Activated CD8-positive, alpha-beta T cell treated with anti-CD3 and anti-CD28 coated beads for 36 hours (primary cell): ENCODE results near the gene SCYL1. TPM values are rescaled to one million over a fixed set of nuclear protein-coding genes. Genes with fewer than 3 reads are reported as not detected.

Source experiments
- ATAC-seq: fragments of 200-7000 bp; cut with Tn5 transposase; one replicate; pipeline ENCODE4 v1.10.0; 2021; ENCODE audit warnings: mild to moderate bottlenecking, moderate library complexity
- CTCF ChIA-PET: fragments of 350-600 bp; sonication (Branson Sonifier 250); formaldehyde crosslinking; loops from one replicate; lab custom pipeline; 2021; ENCODE audit warnings: antibody characterized with exemption; lab: Charles Lee
- POLR2A ChIA-PET: fragments of 350-600 bp; sonication (Branson Sonifier 250); formaldehyde crosslinking; loops from one replicate; lab custom pipeline; 2021; ENCODE audit warnings: antibody characterized with exemption; lab: Charles Lee
- DNase-seq: peaks from one replicate; pipeline ENCODE4 v3.0.0-alpha.2; 2020
- H3K27ac Mint-ChIP-seq: one replicate; pipeline ENCODE4 v1.8.0; 2021; ENCODE audit warnings: mild to moderate bottlenecking, mixed read lengths
- H3K27me3 Mint-ChIP-seq: one replicate; pipeline ENCODE4 v1.8.0; 2021; ENCODE audit warnings: mixed read lengths
- H3K36me3 Mint-ChIP-seq: one replicate; pipeline ENCODE4 v1.8.0; 2021; ENCODE audit warnings: low read depth, mixed read lengths
- H3K4me1 Mint-ChIP-seq: one replicate; pipeline ENCODE4 v1.8.0; 2021; ENCODE audit warnings: low read depth, mixed read lengths
- H3K4me3 Mint-ChIP-seq: one replicate; pipeline ENCODE4 v1.8.0; 2021; ENCODE audit warnings: mild to moderate bottlenecking, moderate library complexity, mixed read lengths
- H3K9me3 Mint-ChIP-seq: one replicate; pipeline ENCODE4 v1.8.0; 2021; ENCODE audit warnings: mixed read lengths
- intact Hi-C: fragments of 100-400 bp; cut with micrococcal nuclease; formaldehyde crosslinking; loops from one replicate; pipeline ENCODE4 v1.10.0; 2022
- total RNA-seq, 2 experiments: library from RNA; stranded (reverse); gene quantifications; one replicate each; pipeline ENCODE4 v1.2.3, GENCODE V29; 2021
- TF ChIP-seq, protein P1 (sequence below): fragments of 200-600 bp; IDR thresholded peaks from one replicate; pipeline ENCODE4 v1.8.0; 2022; ENCODE audit warnings: antibody characterized with exemption, mild to moderate bottlenecking

SCYL1 gene
- total RNA-seq, 2 experiments from 2014 or later, result 71.5 to 76.8 TPM

DNA sequence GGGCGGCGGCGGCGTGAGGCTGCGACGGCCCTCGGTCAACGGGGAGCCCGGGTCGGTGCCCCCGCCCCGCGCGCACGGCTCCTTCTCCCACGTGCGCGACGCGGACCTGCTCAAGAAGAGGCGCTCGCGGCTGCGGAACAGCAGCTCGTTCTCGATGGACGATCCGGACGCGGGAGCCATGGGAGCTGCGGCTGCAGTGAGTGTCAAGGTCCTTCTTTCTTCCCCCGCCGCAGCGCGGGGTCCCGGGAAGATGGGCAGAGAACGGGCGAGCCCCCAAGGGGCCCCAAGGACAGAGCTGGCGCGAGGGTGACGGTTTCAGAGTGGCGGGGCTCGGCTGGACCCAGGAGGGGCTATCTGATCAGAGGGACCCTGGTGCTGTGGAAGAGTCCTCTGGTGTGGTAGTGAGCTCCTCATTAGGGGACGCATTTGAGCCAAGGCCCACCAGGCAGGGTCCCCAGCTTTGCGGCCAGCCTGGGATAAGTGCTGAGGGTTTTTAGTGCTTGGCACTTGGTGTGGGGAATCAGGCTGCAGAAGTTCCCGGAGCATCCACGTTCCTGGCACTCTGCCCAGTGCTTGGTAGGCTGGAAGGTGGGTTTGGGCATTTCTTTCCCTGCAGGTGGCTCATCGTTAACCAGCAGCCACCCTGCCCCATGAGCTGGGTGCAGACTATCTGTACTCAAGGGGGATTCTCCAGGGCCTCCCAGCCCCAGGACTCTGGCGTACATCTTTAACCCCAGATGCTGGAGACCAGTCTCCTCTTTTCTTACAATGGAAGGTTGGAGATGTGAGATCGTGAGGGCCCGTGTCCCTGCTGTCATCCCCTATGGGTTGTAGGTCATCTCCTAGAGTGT, 60.7 kb downstream of the SCYL1 start:
- no peak for DNase-seq
- Mint-ChIP-seq H3K9me3 (no peaks in the 10 kb centered on the region), H3K36me3 (peaks cover 33% of the 10 kb centered on the region), H3K27ac (no peak overlapping the region), H3K4me1 (peaks cover 42% of the 10 kb centered on the region), H3K27me3 (no peaks in the 10 kb centered on the region), H3K4me3 (no peak overlapping the region)
- POLR2A ChIA-PET, result interaction anchor here (0.7 to 6.7 kb wide), 7 partner anchors 8 to 414 kb away, joined by 3 to 87 read pairs (median 3); partner anchors contain the start of genes EHBP1L1, FAM89B, MALAT1 and ZNRD2
- no peak for ATAC-seq
- CTCF ChIA-PET, result interaction anchor here (1.3 to 7.6 kb wide), 5 partner anchors 9 to 45 kb away, joined by 3 to 84 read pairs (median 12); partner anchors contain the start of genes EHBP1L1 and KCNK7
- TF ChIP-seq, protein P1, sequence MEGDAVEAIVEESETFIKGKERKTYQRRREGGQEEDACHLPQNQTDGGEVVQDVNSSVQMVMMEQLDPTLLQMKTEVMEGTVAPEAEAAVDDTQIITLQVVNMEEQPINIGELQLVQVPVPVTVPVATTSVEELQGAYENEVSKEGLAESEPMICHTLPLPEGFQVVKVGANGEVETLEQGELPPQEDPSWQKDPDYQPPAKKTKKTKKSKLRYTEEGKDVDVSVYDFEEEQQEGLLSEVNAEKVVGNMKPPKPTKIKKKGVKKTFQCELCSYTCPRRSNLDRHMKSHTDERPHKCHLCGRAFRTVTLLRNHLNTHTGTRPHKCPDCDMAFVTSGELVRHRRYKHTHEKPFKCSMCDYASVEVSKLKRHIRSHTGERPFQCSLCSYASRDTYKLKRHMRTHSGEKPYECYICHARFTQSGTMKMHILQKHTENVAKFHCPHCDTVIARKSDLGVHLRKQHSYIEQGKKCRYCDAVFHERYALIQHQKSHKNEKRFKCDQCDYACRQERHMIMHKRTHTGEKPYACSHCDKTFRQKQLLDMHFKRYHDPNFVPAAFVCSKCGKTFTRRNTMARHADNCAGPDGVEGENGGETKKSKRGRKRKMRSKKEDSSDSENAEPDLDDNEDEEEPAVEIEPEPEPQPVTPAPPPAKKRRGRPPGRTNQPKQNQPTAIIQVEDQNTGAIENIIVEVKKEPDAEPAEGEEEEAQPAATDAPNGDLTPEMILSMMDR, result no peak
- intact Hi-C loops, result no loop called here

DNA sequence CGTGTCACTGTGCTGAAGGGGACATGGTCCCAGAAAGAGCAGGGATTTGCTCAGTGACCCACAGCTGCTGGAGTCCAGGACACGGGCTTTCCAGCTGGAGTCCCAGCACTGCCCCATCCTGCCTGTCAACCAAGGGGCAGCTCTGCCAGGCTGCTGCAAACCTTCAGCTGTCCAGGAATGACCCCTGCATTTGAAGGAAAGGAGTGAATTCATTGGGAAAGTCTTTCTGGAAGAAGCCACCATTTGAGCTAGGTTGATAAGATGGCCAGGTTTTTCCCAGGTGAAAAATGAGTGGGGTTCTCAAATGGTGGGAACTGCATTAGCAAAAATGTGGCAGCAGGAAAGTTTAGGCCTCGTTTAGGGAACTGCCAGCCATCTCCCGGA, 61.4 kb downstream of the SCYL1 start:
- DNase-seq, result no peak
- intact Hi-C loops, result no loop called here
- no peak overlapping the region for H3K4me3 Mint-ChIP-seq
- no peak for ATAC-seq
- no peaks in the 10 kb centered on the region for H3K27me3 Mint-ChIP-seq
- TF ChIP-seq, protein P1, result no peak
- H3K4me1 Mint-ChIP-seq, result peaks cover 42% of the 10 kb centered on the region
- ChIA-PET POLR2A (interaction anchor here (0.7 to 6.7 kb wide), 9 partner anchors 9 to 413 kb away, joined by 3 to 87 read pairs (median 3); partner anchors contain the start of genes EHBP1L1, FAM89B, KCNK7 and MALAT1), CTCF (interaction anchor here (0.9 to 7.6 kb wide), 6 partner anchors 8 to 45 kb away, joined by 3 to 84 read pairs (median 8); partner anchors contain the start of genes EHBP1L1 and KCNK7)
- H3K36me3 Mint-ChIP-seq, result peaks cover 32% of the 10 kb centered on the region
- H3K27ac Mint-ChIP-seq, result no peak overlapping the region
- no peaks in the 10 kb centered on the region for H3K9me3 Mint-ChIP-seq

GRCh38 chr11:65586676-65587075, 61.8 kb downstream of the SCYL1 start:
- TF ChIP-seq, protein P1, result no peak
- Mint-ChIP-seq H3K27me3 (no peaks in the 10 kb centered on the region), H3K36me3 (peaks cover 33% of the 10 kb centered on the region), H3K4me1 (peaks cover 42% of the 10 kb centered on the region), H3K4me3 (no peak overlapping the region), H3K9me3 (no peaks in the 10 kb centered on the region), H3K27ac (no peak overlapping the region)
- ATAC-seq (no peak), DNase-seq (no peak)
- intact Hi-C loops, result no loop called here
- POLR2A ChIA-PET, result interaction anchor here (0.8 to 6.7 kb wide), 9 partner anchors 9 to 88 kb away, joined by 3 to 87 read pairs (median 4); partner anchors contain the start of genes EHBP1L1, FAM89B, KCNK7 and MALAT1
- CTCF ChIA-PET, result interaction anchor here (0.8 to 7.6 kb wide), 7 partner anchors 8 to 46 kb away, joined by 3 to 84 read pairs (median 12); partner anchors contain the start of genes EHBP1L1, FAM89B and KCNK7

Other genes with a start within 250 kb of the SCYL1 start
- gene CDC42EP2, start 210.2 kb upstream of the SCYL1 start, total RNA-seq, result 1 to 10 TPM in 1 of 2 experiments, not detected in 1; 1.2 TPM
- gene DPF2, start 191.2 kb upstream of the SCYL1 start, total RNA-seq, result 10 to 100 TPM; 50.3 to 61.5 TPM
- gene TIGD3, start 170.3 kb upstream of the SCYL1 start, total RNA-seq, result 1 to 10 TPM in 1 of 2 experiments, under 1 TPM in 1; 0.65 to 1.4 TPM
- 10 to 100 TPM; 12.8 to 14.4 TPM for gene SLC25A45, start 142.4 kb upstream of the SCYL1 start, total RNA-seq
- gene FRMD8, start 138.4 kb upstream of the SCYL1 start, total RNA-seq, result 10 to 100 TPM; 26.8 to 33.3 TPM
- gene NEAT1, start 102.3 kb upstream of the SCYL1 start, total RNA-seq, result 100 to 1,000 TPM; 313 to 358 TPM
- 1,000 to 10,000 TPM; 3,856 to 3,869 TPM for gene MALAT1, start 26.0 kb upstream of the SCYL1 start, total RNA-seq
- 10 to 100 TPM; 55.4 to 56.0 TPM for gene LTBP3, start 33.3 kb downstream of the SCYL1 start, total RNA-seq
- gene ZNRD2, start 45.4 kb downstream of the SCYL1 start, total RNA-seq, result 10 to 100 TPM; 54.3 to 54.7 TPM
- gene FAM89B, start 47.5 kb downstream of the SCYL1 start, total RNA-seq, result 10 to 100 TPM; 12.7 to 16.0 TPM
- gene EHBP1L1, start 51.0 kb downstream of the SCYL1 start, total RNA-seq, result 10 to 100 TPM; 94.0 to 99.4 TPM
- under 1 TPM in 1 of 2 experiments, not detected in 1; 0.77 TPM for gene KCNK7, start 70.7 kb downstream of the SCYL1 start, total RNA-seq
- gene MAP3K11, start 89.1 kb downstream of the SCYL1 start, total RNA-seq, result 10 to 100 TPM; 40.3 to 45.6 TPM
- 10 to 100 TPM; 34.3 to 34.4 TPM for gene PCNX3, start 90.7 kb downstream of the SCYL1 start, total RNA-seq
- gene SIPA1, start 113.0 kb downstream of the SCYL1 start, total RNA-seq, result 100 to 1,000 TPM; 172 to 180 TPM
- 10 to 100 TPM; 65.6 to 72.5 TPM for gene RELA, start 137.8 kb downstream of the SCYL1 start, total RNA-seq
- gene KAT5, start 187.2 kb downstream of the SCYL1 start, total RNA-seq, result 10 to 100 TPM; 67.7 to 71.8 TPM
- 100 to 1,000 TPM; 101 to 109 TPM for gene RNASEH2C, start 195.7 kb downstream of the SCYL1 start, total RNA-seq